GM12891 (cell line): Measurements from ENCODE around the gene ZNF346.

Experiments
- DNase-seq: peaks from one replicate; pipeline ENCODE4 v3.0.0; 2011; ENCODE audit warnings: low spot score; ENCODE audit not compliant: insufficient read length
- FAIRE-seq: peaks from 2 replicates; lab custom pipeline; 2011; peaks lifted over from hg19 to GRCh38; lab: Jason Lieb, UNC
- PAX5 ChIP-seq: IDR thresholded peaks from 2 replicates; pipeline ENCODE4 v1.6.1; 2011; ENCODE audit warnings: low read length, moderate library complexity, mild to moderate bottlenecking; ENCODE audit not compliant: insufficient read depth, severe bottlenecking
- POLR2A ChIP-seq: IDR thresholded peaks from 2 replicates; pipeline ENCODE4 v1.6.1; 2011; ENCODE audit warnings: low read depth, low read length, control low read depth
- POLR2AphosphoS5 ChIP-seq: IDR thresholded peaks from 2 replicates; pipeline ENCODE4 v1.6.1; 2011; ENCODE audit warnings: low read depth, low read length, control low read depth
- POU2F2 ChIP-seq: IDR thresholded peaks from 2 replicates; pipeline ENCODE4 v1.6.1; 2011; ENCODE audit warnings: low read depth, mild to moderate bottlenecking, control low read depth, low read length, moderate library complexity
- SPI1 ChIP-seq: IDR thresholded peaks from 2 replicates; pipeline ENCODE4 v1.6.1; 2011; ENCODE audit warnings: low read depth, low read length, control low read depth
- TAF1 ChIP-seq: IDR thresholded peaks from 2 replicates; pipeline ENCODE4 v1.6.1; 2011; ENCODE audit warnings: low read depth, low read length, control low read depth

Gene ZNF346

GRCh38 chr5:177097016-177097985 lies 74.8 kb downstream of the ZNF346 start:
- no peak for DNase-seq
- no peak for FAIRE-seq
- TF ChIP-seq POLR2A (no peak), PAX5 (no peak), TAF1 (no peak), POLR2AphosphoS5 (no peak), SPI1 (no peak), POU2F2 (no peak)

DNA sequence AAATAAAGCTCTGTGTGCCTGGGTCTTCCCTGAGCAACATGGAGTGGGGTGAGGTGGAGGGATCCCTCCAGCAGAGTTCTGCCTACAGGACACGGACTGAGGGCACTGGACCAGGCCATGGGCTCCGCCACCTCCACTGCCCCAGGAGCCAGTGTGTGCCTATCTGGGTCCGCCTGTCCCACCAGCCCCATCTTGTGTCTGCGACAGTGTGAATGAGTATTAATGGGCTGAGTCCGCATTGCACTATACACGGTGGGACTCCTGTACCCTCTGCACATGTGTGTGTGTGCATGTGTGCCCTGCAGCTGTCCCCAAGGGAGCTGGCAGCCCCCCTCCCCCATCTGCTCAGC lies 75.6 kb downstream of the ZNF346 start:
- no peak for DNase-seq
- no peak for FAIRE-seq
- TF ChIP-seq POLR2A (no peak), POLR2AphosphoS5 (no peak), TAF1 (no peak), POU2F2 (no peak), PAX5 (no peak), SPI1 (no peak)

DNA sequence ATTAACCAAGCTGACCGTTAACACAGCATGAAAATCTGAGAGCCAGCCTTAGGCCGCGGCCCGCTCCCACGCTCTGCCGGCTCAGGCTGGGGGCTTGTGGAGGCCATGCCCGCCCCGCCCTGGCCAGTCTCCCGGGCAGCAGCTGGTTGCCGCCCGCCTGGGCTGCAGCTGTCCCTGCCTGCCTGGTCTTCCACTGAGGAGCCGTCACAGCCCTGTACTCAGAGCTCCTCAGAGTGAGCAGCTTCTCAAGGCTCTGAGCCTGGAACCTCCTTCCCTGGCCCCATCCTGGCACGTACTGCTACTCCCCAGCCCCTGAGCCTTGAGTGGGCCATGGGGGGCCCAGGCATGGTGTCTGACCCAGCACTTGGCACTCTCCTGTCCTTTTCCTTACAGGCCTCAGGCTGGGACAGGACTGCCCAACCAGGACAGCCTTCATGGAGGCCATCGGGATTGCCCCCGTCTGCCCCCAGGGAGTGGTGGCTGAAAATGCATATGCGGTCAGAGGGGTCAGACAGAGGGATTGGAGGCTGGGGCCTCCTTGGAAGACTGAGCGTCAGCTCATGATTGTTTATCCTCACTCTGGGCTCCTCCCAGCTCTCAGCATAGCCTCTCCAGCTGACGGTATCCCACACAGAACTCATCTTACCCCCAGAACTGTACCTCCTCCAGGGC lies 76.1 kb downstream of the ZNF346 start:
- TF ChIP-seq PAX5 (no peak), POLR2A (no peak), SPI1 (no peak), POU2F2 (no peak), TAF1 (no peak), POLR2AphosphoS5 (no peak)
- no peak for FAIRE-seq
- DNase-seq: no peak

DNA sequence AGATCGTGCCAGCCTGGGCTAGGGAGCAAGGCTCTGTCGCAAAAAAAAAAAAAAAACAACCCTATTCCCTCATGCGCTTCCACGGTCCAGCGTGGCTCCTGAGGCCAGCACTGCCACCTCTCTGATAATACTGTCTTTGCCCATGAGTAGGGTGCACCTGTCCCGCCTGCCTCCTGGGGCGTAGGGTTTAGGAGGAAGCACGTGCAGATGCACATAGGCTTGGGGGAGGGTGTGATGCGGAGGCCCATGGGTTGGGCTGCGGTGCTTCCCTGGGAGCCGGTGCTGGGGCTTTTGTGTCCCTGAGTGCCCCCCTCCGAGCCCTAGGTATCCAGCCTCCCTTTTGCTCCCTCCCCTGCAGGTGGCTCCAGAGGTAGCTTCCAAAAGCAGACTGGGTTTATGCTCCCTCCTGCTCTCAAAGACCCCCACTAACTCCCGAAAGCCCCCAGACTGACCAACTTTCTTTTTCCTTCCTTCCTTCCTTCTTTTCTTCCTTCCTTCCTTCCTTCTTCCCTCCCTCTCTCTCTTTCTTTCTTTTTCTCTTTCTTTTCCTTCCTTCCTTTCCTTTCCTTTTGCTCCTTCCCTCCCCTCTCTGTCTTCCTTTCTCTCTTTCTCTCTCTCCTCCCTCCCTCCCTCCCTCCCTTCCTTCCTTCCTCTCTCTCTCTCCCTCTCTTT lies 77.1 kb downstream of the ZNF346 start:
- FAIRE-seq: no peak
- DNase-seq: no peak

DNA sequence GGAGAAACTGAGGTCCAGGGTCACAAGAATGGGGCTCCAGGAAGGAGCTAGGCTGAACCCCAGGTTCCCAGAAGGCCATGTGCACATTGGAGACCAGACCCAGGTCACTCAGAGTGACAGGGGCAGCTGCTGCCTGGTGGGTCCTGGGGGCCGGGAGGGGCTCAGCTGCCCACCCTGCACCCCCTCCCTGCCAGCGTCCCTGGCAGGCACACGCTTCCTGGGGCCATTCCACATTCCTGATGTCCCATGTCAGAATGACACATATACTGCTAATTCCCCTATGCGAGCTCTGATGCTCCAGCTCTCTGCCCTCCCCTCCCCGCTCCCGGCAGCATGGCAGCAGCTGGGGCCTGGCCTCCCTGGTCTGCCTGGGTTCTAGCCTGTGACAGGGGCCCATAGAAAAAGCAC lies 78.2 kb downstream of the ZNF346 start:
- FAIRE-seq (no peak), DNase-seq (no peak)
- TF ChIP-seq SPI1 (no peak), POLR2AphosphoS5 (no peak), POLR2A (no peak), PAX5 (no peak), TAF1 (no peak), POU2F2 (no peak)

More for the DNA sequence above, 77.1 kb downstream of the ZNF346 start:
- TF ChIP-seq PAX5: no peak
- no peak for TF ChIP-seq SPI1
- TF ChIP-seq TAF1: no peak
- TF ChIP-seq POLR2AphosphoS5: no peak
- TF ChIP-seq POU2F2: no peak
- no peak for TF ChIP-seq POLR2A

GRCh38 chr5:177103523-177104253 lies 81.2 kb downstream of the ZNF346 start:
- TF ChIP-seq POLR2A (no peak), PAX5 (no peak)
- FAIRE-seq: no peak
- no peak for DNase-seq

DNA sequence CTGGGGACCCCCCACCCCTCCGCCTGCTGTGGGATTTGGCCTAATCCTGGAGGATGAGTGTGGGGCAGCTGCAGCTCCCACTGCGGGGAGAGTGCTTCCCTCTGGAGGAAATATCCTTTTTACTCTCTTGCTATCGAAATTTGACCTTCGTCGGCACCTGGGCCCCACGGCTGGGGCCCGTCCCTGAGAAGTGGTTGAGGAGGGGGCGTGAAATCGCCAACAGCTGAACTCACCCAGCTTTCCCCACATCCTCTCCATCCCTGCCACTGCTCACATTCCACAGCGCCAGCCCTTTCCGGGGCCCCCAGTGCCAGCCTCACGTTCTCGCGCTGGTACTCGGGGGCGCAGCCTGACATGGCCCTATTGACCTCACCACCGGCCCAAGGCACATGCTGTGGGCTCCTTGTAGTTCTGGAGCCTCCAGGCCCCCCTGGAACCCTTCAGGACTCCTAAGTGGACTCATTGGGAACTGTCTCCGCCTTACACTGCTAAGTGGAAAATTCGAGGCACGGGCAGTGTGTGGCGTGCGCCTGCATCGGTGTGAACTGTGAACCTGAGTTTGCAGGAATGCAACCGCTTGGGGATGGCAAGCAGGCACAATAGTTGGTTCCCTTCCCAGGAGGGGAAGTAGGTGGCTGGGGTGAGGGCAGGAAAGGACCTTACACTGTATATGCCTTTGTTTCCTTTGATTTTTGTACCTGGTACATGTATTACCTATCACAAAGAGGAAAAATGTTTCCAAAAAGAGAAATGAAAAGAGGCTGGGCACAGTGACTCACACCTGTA lies 83.4 kb downstream of the ZNF346 start:
- TF ChIP-seq TAF1 (no peak), SPI1 (no peak), POU2F2 (no peak), PAX5 (no peak), POLR2AphosphoS5 (no peak), POLR2A (no peak)
- FAIRE-seq: no peak
- DNase-seq: no peak

DNA sequence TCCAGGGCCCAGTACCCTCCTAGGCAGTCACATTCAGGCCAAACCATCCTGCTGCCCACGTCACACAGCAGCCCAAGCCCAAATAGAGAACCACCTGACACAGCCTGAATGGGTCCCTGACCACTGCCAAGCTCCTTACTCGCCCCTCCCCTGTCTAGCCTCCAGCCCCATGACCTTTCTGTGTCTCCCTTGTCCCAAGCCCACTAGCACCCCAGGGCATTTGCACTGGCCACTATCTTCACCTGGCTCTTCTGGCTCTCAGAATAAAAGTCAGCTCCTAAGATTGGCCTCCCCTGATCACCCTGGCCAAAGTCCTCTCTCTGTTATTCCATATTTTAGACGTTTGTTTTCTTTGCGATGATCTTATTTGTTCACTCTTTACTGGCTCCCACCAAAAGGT lies 84.7 kb downstream of the ZNF346 start:
- TF ChIP-seq TAF1 (no peak), POLR2A (no peak), POU2F2 (no peak), POLR2AphosphoS5 (no peak), PAX5 (no peak), SPI1 (no peak)
- DNase-seq (no peak), FAIRE-seq (no peak)

DNA sequence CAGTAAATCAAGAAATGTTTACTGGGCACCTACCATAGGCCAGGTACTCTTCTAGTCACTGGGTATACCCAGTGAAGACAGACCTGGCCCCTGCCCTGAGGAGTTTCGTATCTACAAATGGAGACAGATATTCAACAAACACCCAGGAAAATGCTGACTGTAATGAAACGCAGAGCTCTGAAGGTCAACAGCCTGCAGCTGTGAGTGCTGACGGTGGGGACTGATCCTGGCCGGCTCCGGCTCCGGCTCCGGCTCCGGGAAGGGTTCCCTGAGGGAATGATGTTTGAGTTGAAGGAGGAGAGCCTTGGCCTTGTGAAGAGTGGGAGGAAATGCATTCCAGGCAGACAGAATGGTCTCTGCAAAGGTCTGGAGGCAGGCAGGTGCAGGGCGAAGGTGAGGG lies 87.3 kb downstream of the ZNF346 start:
- no peak for DNase-seq
- TF ChIP-seq SPI1: no peak
- no peak for TF ChIP-seq POU2F2
- TF ChIP-seq POLR2A: no peak
- TF ChIP-seq POLR2AphosphoS5: no peak
- no peak for TF ChIP-seq TAF1
- TF ChIP-seq PAX5: no peak
- no peak for FAIRE-seq
